CD4-positive, alpha-beta T cell (primary cell): ENCODE results near the gene MYB. TPM values are rescaled to one million over a fixed set of nuclear protein-coding genes. Genes with fewer than 3 reads are reported as not detected.

Experiments
- ATAC-seq: fragments of 200-7000 bp; cut with Tn5 transposase; one replicate; pipeline ENCODE4 v1.10.0; 2022; ENCODE audit warnings: mild to moderate bottlenecking; ENCODE audit not compliant: poor library complexity
- CTCF ChIA-PET: fragments of 350-600 bp; sonication (Branson Sonifier 250); formaldehyde crosslinking; loops from one replicate; lab custom pipeline; 2021; ENCODE audit warnings: antibody characterized with exemption, inconsistent platforms; lab: Charles Lee
- POLR2A ChIA-PET: fragments of 350-600 bp; sonication (Branson Sonifier 250); formaldehyde crosslinking; loops from one replicate; lab custom pipeline; 2021; ENCODE audit warnings: antibody characterized with exemption, inconsistent platforms; lab: Charles Lee
- DNase-seq, 14 experiments: peaks; one replicate each; pipeline ENCODE4 v3.0.0-alpha.2; 2013 to 2020; ENCODE audit warnings: mixed read lengths in 2 of 14
- H3K27ac ChIP-seq, 2 donors: one replicate each; pipeline versions ENCODE4 v1.5.1 to v1.7.0; 2013; ENCODE audit warnings: low read length in 2 of 2, low read depth in 1 of 2, mild to moderate bottlenecking in 1 of 2
- H3K27me3 ChIP-seq, 2 experiments: 1 replicate in 1 of 2; 2 replicates in 1 of 2; pipeline versions ENCODE4 v1.6.1 to v1.7.0; 2013; ENCODE audit warnings: low read length in 2 of 2, control low read depth in 1 of 2, mild to moderate bottlenecking in 1 of 2, moderate library complexity in 1 of 2; ENCODE audit not compliant: insufficient read depth in 2 of 2, control insufficient read depth in 1 of 2
- H3K36me3 ChIP-seq: one replicate; pipeline ENCODE4 v1.6.1; 2013; ENCODE audit warnings: low read length, control low read depth; ENCODE audit not compliant: insufficient read depth
- H3K4me1 ChIP-seq: one replicate; pipeline ENCODE4 v1.6.1; 2013; ENCODE audit warnings: low read length, control low read depth; ENCODE audit not compliant: insufficient read depth
- H3K4me3 ChIP-seq: one replicate; pipeline ENCODE4 v1.5.1; 2013; ENCODE audit warnings: mild to moderate bottlenecking, low read length, moderate library complexity
- H3K9me3 ChIP-seq, 2 experiments: 1 replicate in 1 of 2; 2 replicates in 1 of 2; pipeline versions ENCODE4 v1.6.1 to v1.7.0; 2013; ENCODE audit warnings: low read length in 2 of 2, mild to moderate bottlenecking in 2 of 2, control low read depth in 1 of 2, moderate library complexity in 1 of 2; ENCODE audit not compliant: control insufficient read depth in 1 of 2, insufficient read depth in 1 of 2
- H3K27ac Mint-ChIP-seq: one replicate; pipeline ENCODE4 v1.8.0; 2020; ENCODE audit warnings: mixed read lengths
- H3K27me3 Mint-ChIP-seq: one replicate; pipeline ENCODE4 v1.8.0; 2021; ENCODE audit warnings: mixed read lengths
- H3K36me3 Mint-ChIP-seq: one replicate; pipeline ENCODE4 v1.8.0; 2021; ENCODE audit warnings: low read depth, mixed read lengths
- H3K4me1 Mint-ChIP-seq: one replicate; pipeline ENCODE4 v1.8.0; 2021; ENCODE audit warnings: low read depth, mixed read lengths
- H3K4me3 Mint-ChIP-seq: one replicate; pipeline ENCODE4 v1.8.0; 2020; ENCODE audit warnings: mild to moderate bottlenecking, mixed read lengths
- H3K9me3 Mint-ChIP-seq: one replicate; pipeline ENCODE4 v1.8.0; 2020; ENCODE audit warnings: mixed read lengths
- intact Hi-C, 2 experiments: fragments of 100-400 bp; cut with DNase I in 1 of 2; cut with micrococcal nuclease in 1 of 2; formaldehyde crosslinking; loops; one replicate each; pipeline versions ENCODE4 v1.15.1 to v1.9.0; 2023 to 2025; cut with DNase I, micrococcal nuclease
- microRNA-seq: library from miRNA; unstranded; fragments of <30 nt; microRNA quantifications from one replicate; pipeline ENCODE4 v1.2.0, GENCODE V29; 2021; ENCODE audit warnings: borderline microRNAs expressed, borderline replicate concordance
- total RNA-seq, 174 experiments: library from RNA in 2 of 174; stranded (reverse) in 2 of 174; gene quantifications; one replicate each; pipeline ENCODE4 v1.2.3 and lab custom pipeline; 2021 to 2026
- TF ChIP-seq, protein P1 (sequence below): fragments of 200-600 bp; IDR thresholded peaks from one replicate; pipeline ENCODE4 v1.8.0; 2022; ENCODE audit warnings: antibody characterized with exemption, mild to moderate bottlenecking

The MYB gene
- total RNA-seq, 2 experiments from 2014 or later = 2.0 to 2.6 TPM

DNA sequence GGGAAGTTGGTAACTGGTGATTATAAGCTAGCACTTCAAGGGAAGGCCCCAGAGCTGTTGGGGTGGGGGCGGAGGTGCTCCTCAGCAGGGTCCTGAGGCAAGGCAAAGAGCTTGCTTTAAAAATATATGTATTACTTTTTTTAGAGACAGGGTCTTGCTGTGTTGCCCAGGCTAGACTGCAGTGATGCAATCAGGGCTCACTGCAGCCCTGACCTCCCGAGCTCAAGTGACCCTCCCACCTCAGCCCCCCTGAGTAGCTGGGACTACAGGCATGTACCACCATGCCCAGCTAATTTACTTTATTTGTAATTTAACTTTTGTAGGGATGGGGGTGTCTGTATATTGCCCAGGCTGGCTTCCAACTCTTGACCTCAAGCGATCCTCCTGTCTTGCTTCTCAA, 87.2 kb downstream of the MYB start:
- TF ChIP-seq, protein P1, sequence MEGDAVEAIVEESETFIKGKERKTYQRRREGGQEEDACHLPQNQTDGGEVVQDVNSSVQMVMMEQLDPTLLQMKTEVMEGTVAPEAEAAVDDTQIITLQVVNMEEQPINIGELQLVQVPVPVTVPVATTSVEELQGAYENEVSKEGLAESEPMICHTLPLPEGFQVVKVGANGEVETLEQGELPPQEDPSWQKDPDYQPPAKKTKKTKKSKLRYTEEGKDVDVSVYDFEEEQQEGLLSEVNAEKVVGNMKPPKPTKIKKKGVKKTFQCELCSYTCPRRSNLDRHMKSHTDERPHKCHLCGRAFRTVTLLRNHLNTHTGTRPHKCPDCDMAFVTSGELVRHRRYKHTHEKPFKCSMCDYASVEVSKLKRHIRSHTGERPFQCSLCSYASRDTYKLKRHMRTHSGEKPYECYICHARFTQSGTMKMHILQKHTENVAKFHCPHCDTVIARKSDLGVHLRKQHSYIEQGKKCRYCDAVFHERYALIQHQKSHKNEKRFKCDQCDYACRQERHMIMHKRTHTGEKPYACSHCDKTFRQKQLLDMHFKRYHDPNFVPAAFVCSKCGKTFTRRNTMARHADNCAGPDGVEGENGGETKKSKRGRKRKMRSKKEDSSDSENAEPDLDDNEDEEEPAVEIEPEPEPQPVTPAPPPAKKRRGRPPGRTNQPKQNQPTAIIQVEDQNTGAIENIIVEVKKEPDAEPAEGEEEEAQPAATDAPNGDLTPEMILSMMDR = no peak
- no peak for DNase-seq
- Mint-ChIP-seq H3K27ac (no peak overlapping the region), H3K27me3 (no peaks in the 10 kb centered on the region), H3K36me3 (no peaks in the 10 kb centered on the region), H3K4me1 (no peaks in the 10 kb centered on the region), H3K4me3 (no peak overlapping the region), H3K9me3 (no peaks in the 10 kb centered on the region)
- Histone ChIP-seq H3K36me3 (no peaks in the 10 kb centered on the region), H3K9me3 (no peaks in the 10 kb centered on the region), H3K4me1 (no peaks in the 10 kb centered on the region), H3K4me3 (no peak overlapping the region), H3K27ac (no peak overlapping the region), H3K27me3 (no peaks in the 10 kb centered on the region)
- POLR2A ChIA-PET = no interaction called here
- CTCF ChIA-PET = no interaction called here
- no peak for ATAC-seq
- intact Hi-C loops = no loop called here

DNA sequence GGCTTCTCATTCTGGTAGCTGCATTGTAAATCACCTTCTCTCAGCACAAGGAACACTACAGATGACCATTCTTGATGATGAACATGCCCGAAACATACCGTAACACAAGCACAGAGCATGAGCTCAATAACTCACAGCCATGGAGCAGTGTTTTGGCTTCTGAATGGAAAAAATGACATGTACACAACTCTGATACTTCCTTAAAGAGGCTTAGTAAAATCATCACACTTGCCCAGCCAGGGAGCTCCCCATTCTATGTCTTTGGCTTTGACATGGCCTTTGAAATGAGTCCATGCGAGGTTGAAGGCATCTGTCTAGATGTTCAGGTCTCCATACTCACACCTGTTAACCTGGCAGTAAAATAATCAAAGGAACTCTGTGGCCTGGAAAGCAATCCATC, 87.6 kb downstream of the MYB start:
- POLR2A ChIA-PET = no interaction called here
- DNase-seq = no peak
- no peak overlapping the region for H3K27ac Mint-ChIP-seq
- Histone ChIP-seq H3K27me3 (no peaks in the 10 kb centered on the region), H3K4me1 (no peaks in the 10 kb centered on the region), H3K27ac (no peak overlapping the region), H3K36me3 (no peaks in the 10 kb centered on the region), H3K9me3 (no peaks in the 10 kb centered on the region), H3K4me3 (no peak overlapping the region)
- H3K36me3 Mint-ChIP-seq = no peaks in the 10 kb centered on the region
- CTCF ChIA-PET = no interaction called here
- TF ChIP-seq, protein P1 = no peak
- H3K27me3 Mint-ChIP-seq = no peaks in the 10 kb centered on the region
- intact Hi-C loops = no loop called here
- no peaks in the 10 kb centered on the region for H3K9me3 Mint-ChIP-seq
- no peaks in the 10 kb centered on the region for H3K4me1 Mint-ChIP-seq
- H3K4me3 Mint-ChIP-seq = no peak overlapping the region
- no peak for ATAC-seq

Small RNAs within 50 kb of the gene (microRNA-seq; reads per million reads assigned to microRNA genes)
- not detected for gene MIR548A2

Other genes starting within 250 kb of the MYB start
- gene ALDH8A1, start 231.2 kb upstream of the MYB start, total RNA-seq = 1 to 10 TPM; 1.4 to 1.6 TPM
- 100 to 1,000 TPM; 106 to 117 TPM for gene HBS1L, start 126.5 kb upstream of the MYB start, total RNA-seq